SKM-1 (cell line): ENCODE measurements around the gene MUC13.

Experiments
- DNase-seq: peaks from one replicate; lab custom pipeline; 2025; ENCODE audit not compliant: unreplicated experiment; lab: John Stamatoyannopoulos, UW

MUC13 gene

DNA sequence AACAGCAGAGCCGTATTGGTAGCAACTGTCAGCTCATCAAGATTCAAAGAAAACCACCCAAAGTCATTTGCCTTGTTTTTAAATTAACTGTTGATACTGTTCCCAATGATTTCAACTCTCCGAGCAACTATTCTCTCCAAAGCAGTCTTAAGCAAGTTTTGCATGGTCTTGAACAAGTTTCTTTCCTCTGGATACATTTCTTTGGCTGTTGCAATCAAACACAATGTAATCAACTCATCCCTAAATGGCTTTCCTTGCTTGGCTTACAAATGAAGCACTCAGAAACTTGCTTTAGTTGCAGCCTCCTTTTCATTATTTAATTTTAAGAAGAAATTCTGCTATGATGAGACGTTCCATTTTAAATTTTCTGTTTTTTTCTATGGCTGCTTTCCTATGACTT lies 15.5 kb upstream of the MUC13 start:
- DNase-seq, result no peak

GRCh38 chr3:124942613-124943012 lies 8.1 kb upstream of the MUC13 start:
- DNase-seq, result no peak

DNA sequence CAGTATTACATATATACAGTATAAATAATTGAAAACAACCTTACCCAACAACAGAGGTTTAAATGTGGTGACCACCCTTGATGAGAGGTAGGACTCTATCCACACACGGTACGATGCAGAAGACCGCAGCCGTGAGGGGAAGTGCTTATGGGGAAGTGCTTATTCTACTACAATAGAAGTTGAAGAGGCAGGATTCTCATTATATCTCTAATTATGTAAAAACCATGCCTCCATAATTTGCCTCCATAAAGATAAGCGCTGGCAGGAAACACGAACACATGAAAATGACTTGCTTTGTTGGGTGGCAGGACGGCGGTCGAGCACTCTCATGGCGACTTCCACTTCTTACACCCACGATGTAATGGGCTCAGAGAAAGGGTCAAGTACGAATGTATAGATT lies 7.2 kb upstream of the MUC13 start:
- no peak for DNase-seq

DNA sequence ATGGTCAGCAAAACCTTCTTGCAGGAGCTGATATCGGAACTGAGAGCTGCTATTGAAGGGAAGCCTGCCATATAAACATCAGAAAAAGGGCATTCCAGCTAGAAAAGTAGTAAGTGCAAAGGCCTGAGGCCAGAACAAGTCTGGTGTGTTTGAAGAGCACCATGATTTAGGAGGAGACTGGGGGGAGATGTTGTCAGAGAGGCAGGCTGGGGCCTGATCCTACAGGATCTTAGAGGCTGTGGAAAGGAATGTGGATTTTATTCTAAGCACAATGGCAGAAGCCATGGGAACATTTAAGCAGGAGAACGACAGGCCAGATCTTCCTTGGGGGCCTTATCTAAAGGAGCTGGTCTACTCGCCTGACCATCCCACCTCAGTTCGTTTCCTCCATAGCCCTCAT lies 5.1 kb upstream of the MUC13 start:
- DNase-seq, result no peak

DNA sequence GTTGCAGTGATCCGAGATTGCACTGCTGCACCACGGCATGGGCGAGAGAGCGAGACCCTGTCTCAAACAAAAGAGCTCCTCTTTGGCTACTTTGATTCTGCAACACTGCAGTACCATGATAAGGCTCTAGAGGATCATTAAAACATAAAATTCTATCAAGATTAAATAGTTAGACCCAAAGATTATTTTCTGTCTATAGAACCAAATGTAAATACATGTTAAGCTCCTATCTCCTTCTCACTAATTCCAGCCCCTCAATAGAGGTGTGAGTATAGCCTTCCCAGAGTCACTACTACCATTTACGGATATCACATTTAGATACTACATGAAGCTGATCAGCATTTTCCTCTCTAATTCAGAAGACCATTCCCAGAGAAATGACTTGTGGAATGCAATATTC lies 4.3 kb upstream of the MUC13 start:
- no peak for DNase-seq

GRCh38 chr3:124937049-124937448 lies 2.5 kb upstream of the MUC13 start:
- no peak for DNase-seq

GRCh38 chr3:124935794-124936542 lies 1.4 kb upstream of the MUC13 start:
- DNase-seq, result no peak

GRCh38 chr3:124935264-124935663 lies 713 bp upstream of the MUC13 start:
- no peak for DNase-seq

DNA sequence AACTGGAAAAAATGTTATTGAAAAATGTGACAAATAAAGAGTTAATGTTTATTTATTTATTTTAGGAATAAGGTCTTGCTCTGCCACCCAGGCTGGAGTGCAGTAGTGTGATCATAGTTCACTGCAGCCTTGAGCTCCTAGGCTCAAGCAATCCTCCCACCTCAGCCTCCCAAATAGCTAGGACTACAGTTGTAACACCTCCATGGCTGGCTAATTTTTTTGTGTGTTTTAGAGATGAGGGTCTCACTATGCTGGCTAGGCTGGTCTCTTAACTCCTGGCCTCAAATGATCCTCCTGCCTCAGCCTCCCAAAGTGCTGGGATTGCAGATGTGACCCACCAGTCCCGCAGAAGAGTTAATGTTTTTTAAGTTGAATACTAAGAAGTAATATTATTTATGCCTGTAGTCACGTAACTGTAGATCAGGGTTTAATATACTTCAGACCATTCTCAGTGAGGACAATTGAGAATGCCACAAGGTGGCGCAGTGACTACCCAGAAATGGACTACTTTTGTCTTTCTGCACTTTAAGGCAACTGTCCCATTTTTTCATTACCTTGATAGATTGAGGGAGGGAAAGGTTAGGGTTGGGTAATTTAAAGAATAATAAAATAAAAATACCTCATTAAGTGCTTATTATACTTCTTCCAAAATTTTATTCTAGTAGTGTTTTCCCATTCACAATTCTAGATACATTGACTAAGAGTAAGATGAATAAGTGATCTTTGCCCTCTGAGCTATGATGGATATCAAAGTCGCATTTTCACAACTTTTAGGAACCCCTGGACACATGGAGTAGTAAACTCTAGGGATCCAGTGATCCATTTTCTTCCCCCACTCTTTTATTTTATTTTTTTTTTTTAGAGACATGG lies 6.0 kb downstream of the MUC13 start:
- DNase-seq, result peak; percentile 27

- no peak for DNase-seq
These were observed 6.9 kb downstream of the MUC13 start for GRCh38 chr3:124927574-124928045.

DNA sequence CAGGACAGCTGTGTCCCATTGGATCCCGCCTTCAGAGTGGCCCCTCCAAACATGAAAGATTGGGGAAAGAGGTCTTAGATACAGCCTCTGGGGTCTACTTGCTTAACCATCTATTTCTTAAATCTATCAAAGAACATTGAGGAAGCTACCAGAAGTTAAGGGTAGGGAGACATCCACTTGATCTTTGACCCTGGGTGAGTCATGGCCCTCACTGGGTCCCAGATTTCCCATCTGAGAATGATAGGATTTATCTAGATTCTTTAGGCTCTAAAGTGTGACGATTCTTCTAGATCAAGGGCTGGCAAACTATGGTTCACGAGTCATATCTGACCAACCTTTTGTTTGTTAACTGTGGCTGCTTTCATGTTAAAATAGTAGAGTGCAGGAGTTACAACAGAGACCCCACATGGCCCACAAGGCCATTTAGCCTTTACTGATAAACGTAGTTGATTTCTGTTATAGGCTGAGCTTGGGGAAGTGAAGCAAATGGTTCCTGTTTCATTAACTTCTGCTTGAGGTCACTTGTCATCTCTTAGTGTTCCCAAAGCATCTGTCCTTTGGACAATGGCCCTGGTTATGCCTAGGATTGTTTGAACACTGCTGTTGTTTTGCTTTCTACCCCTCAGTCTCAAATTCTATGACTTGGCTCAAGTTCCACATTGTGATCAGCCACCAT lies 8.0 kb downstream of the MUC13 start:
- DNase-seq, result peak; percentile 24

DNA sequence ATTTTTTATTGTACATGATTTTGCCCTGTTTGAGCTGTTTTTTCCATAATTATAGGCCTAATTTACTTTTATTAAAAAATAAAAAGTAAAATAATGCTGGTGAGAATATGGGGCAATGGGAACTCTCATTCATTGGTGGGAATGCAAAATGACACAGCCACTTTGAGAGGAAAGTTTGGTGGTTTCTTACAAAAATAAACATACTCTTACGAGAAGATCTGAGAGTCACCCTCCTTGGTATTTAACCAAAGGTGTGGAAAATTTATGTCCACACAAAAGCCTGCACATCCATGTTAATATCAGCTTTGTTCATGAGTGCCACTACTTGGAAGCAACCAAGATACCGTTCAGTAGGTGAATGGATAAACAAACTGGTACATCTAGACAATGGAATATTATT lies 9.8 kb downstream of the MUC13 start:
- DNase-seq, result no peak

GRCh38 chr3:124923833-124924232 lies 10.7 kb downstream of the MUC13 start:
- no peak for DNase-seq

DNA sequence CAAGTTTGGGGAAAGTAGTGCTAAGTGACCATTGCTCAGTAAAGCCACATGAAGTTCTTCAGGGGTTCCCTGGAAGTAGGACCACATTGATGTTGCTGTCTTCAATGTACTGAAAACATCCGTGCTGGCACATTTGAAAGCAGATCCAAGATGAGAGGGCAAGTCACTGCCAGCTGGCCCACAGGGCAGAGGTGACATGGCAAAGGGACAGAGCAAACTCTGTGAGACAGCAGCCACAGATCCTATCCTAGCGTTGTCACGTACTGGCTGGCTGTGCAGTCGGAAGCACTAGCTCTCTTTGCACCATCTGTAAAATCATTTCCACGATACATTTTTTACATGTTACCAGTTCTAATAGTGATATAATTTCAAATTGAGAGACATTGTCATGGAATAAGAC lies 13.8 kb downstream of the MUC13 start:
- no peak for DNase-seq

- no peak for DNase-seq
These were observed 14.8 kb downstream of the MUC13 start for GRCh38 chr3:124919756-124920155.

- DNase-seq, result no peak
These were observed 16.0 kb downstream of the MUC13 start for GRCh38 chr3:124918524-124918923.

- DNase-seq, result no peak
These were observed 17.6 kb downstream of the MUC13 start for GRCh38 chr3:124916837-124917409.

DNA sequence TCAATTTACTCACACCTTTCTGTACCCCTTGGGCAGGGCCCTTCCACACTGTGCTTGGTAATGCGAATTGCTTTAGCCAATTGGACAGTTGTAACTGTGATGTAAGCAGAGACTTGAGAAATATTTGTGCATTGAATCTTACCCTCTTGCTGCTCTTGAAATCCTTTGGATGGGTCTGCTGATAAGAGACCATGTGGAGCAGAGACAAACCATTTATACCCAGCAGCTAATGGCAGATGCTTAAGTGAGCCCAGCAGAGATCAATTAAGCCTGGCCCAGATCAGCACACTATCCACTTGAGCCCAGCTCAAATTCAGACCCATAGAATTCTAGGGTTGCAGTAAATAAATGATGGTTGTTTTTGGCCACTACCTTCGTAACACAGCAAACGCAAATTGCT lies 19.3 kb downstream of the MUC13 start:
- DNase-seq, result no peak

DNA sequence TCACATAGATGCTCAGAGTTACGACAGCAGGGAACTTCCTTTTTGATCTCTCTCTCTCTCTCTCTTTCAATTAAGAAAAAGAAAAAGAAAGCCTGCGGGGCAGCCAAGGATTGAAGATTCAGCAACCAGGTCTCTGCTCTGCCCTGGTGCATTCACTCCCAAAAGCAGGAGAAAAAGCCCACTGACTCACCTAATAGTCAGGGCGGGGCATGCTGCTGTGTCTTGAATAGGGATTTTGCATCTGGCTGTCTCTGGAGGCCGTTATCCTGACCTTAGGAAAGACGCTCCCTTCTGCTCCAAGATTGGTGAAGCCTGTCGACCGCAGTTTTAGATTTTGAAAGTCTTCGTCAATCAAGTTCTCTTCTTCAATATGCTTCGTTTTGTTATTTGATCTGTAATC lies 26.6 kb downstream of the MUC13 start:
- no peak for DNase-seq

DNA sequence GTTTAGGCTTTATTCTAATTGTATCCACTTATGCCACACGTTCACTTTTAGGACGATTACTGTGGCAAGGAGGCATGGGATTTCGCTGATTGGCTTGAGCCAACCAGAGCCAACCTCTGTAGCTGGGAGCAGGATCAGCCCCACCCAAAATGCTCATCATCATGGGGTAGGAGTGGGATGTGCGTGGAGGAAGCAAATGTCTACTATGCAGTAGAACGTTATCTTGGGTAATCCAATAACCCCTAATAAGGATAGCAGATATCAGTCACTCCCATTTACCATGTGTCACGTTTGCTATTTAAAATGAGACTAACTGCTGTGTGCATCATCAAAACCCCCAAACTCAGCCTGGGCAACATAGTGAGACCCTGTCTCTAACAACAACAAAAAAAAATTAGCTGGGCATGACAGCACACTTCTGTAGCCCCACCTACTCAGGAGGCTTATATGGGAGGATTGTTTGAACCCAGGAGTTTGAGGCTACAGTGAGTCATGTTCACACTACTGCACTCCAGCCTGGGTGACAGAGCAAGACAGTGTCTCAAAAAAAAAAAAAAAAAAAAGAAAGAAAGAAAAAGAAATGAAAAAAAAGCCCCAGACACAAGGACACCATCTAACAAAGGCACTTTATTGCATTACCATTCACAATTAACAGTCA lies 29.6 kb downstream of the MUC13 start:
- no peak for DNase-seq
